Measurements from ENCODE around the gene SPHKAP. TPM values are rescaled to one million over a fixed set of nuclear protein-coding genes. Genes with fewer than 3 reads are reported as not detected.

The SPHKAP gene
- total RNA-seq, 1 donor from 2014 or later, result 107 TPM

DNA sequence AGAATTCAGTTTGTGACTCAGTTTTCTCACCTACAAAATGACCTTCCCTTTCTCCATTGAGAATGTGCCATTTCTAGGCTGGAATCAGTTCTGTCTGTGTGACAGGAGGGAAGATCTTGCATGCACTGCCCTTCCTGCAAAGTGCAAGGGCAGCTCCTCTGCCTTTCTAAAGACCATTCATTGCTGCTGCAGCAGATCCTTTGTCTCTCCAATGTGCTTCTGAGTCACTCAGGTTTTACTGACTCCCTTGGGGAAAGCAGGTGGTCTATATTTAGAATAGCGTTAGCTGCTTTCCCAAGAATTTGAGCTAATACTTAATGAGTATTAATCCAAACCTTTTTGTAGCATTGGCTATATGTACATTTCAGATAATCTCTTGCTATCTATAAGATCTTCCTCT is 247.6 kb downstream of the SPHKAP start:
- no peak for ATAC-seq
- intact Hi-C loops (cut with DNase I), result no loop called here
- DNase-seq (ENCODE audit: missing footprints), result no peak

DNA sequence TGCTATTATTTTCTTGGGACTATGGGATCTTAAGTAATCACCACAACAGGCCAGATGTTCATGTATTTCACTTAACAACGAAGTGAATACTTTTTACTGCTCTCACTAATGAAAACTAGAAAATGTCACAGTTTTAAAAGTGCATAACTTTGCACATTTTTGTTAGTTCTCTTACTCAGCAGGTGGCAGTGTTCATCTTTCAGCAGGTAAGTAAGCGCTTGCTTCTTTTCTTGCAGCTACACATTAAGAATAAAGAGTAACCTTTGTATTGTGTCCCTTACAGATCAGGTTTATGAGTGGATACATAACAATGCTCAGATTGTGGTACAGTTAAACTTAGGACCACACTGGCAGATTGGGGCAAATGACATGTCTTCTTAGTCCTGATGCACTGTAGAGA is 249.1 kb downstream of the SPHKAP start:
- ATAC-seq, result no peak
- intact Hi-C loops (cut with DNase I), result no loop called here
- no peak for DNase-seq (ENCODE audit: missing footprints)

DNA sequence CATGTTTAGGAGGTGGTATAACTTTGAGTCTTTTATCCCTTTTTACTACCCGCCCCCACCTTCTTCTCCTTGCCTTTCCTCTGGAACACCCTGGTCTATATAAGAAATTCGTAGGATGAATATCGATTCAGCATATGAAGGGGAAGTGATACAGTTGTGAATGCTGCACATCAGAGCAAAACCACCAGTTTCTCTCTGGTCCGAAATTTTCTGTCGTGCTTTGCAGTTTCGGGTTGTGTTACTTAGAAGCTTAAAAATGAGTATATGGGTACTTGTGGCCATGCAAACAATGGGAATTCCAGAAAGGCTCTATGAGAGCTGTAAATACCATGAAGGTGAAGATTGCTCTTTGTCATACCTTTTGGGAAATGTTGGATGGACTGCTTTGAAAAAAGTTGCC is 249.5 kb downstream of the SPHKAP start:
- no peak for ATAC-seq
- intact Hi-C loops (cut with DNase I), result no loop called here

More for the DNA sequence above, 249.5 kb downstream of the SPHKAP start:
- DNase-seq (ENCODE audit: missing footprints), result no peak

Data from Right ventricle myocardium inferior (tissue), 1 donor.